GM20431 (cell line): ENCODE data around the gene OLR1.
"Not testable (repeated sequence)": the region's sequence is repeated elsewhere in the genome, so short reads cannot be mapped to it uniquely, and the experiment has no call there.

Experiments
- in situ Hi-C: fragments of 300-500 bp; cut with MseI, MboI; formaldehyde crosslinking; loops from one replicate; pipeline ENCODE4 v1.15.0; 2020; ENCODE audit warnings: low sequenced_read_pairs; ENCODE audit not compliant: unreplicated experiment

OLR1 gene

GRCh38 chr12:10194160-10194670 is 22.3 kb upstream of the OLR1 start:
- in situ Hi-C loops: no loop called here

GRCh38 chr12:10191865-10192264 is 19.9 kb upstream of the OLR1 start:
- in situ Hi-C loops: no loop called here

- in situ Hi-C loops: no loop called here
These were observed 18.8 kb upstream of the OLR1 start for GRCh38 chr12:10190558-10191388.

- in situ Hi-C loops: no loop called here
These were observed 17.7 kb upstream of the OLR1 start for GRCh38 chr12:10189653-10190052.

- in situ Hi-C loops: not testable (repeated sequence)
These were observed 15.0 kb upstream of the OLR1 start for GRCh38 chr12:10186958-10187357.

GRCh38 chr12:10186299-10186698 is 14.4 kb upstream of the OLR1 start:
- in situ Hi-C loops: no loop called here

- in situ Hi-C loops: no loop called here
These were observed 12.4 kb upstream of the OLR1 start for GRCh38 chr12:10184261-10184843.

- in situ Hi-C loops: no loop called here
These were observed 10.6 kb upstream of the OLR1 start for GRCh38 chr12:10182354-10183049.

- in situ Hi-C loops: no loop called here
These were observed 7.8 kb upstream of the OLR1 start for GRCh38 chr12:10179776-10180181.

- in situ Hi-C loops: no loop called here
These were observed 6.9 kb upstream of the OLR1 start, which contains the start of gene TMEM52B for GRCh38 chr12:10178821-10179220. Gene TMEM52B (plus strand): TSS chr12:10179032. CDS start chr12:10179575, 543 bp downstream.

GRCh38 chr12:10175846-10176636 is 4.1 kb upstream of the OLR1 start:
- in situ Hi-C loops: no loop called here

- in situ Hi-C loops: no loop called here
These were observed 3.2 kb upstream of the OLR1 start for GRCh38 chr12:10174986-10175614.

- in situ Hi-C loops: no loop called here
These were observed 1.7 kb downstream of the OLR1 start for GRCh38 chr12:10170216-10170615.

GRCh38 chr12:10169104-10169503 is 2.8 kb downstream of the OLR1 start:
- in situ Hi-C loops: no loop called here

- in situ Hi-C loops: no loop called here
These were observed 4.3 kb downstream of the OLR1 start for GRCh38 chr12:10167599-10167998.

- in situ Hi-C loops: no loop called here
These were observed 6.5 kb downstream of the OLR1 start for GRCh38 chr12:10165421-10165820.

- in situ Hi-C loops: no loop called here
These were observed 8.8 kb downstream of the OLR1 start for GRCh38 chr12:10163084-10163483.

GRCh38 chr12:10160617-10161385 is 11.1 kb downstream of the OLR1 start:
- in situ Hi-C loops: no loop called here

- in situ Hi-C loops: no loop called here
These were observed 12.7 kb downstream of the OLR1 start for GRCh38 chr12:10159280-10159679.
